Endothelial cell of umbilical vein (primary cell): Measurements from ENCODE around the gene CALML5. TPM values are rescaled to one million over a fixed set of nuclear protein-coding genes. Genes with fewer than 3 reads are reported as not detected.

ENCODE experiments used
- BruUV-seq: library from RNA; stranded (reverse); fragments of 400-500 nt; replicated peaks from 2 replicates; lab custom pipeline; 2021; lab: Mats Ljungman, UMichigan
- CTCF ChIA-PET: fragments of 300-600, 350-600 bp; sonication (Branson Sonifier 250); formaldehyde crosslinking; loops from one replicate; lab custom pipeline; 2021; ENCODE audit warnings: antibody characterized with exemption, inconsistent platforms; lab: Charles Lee
- POLR2A ChIA-PET: fragments of 300-600, 350-600 bp; sonication (Branson Sonifier 250); formaldehyde crosslinking; loops from one replicate; lab custom pipeline; 2021; ENCODE audit warnings: antibody characterized with exemption, inconsistent platforms; lab: Charles Lee
- DNase-seq: peaks from one replicate; pipeline ENCODE4 v3.0.0-alpha.2; 2011; ENCODE audit warnings: low read depth, low spot score
- FAIRE-seq: peaks from 2 replicates; lab custom pipeline; 2011; peaks lifted over from hg19 to GRCh38; lab: Jason Lieb, UNC
- H2AFZ ChIP-seq: 2 replicates; pipeline ENCODE4 v1.6.0; 2012; ENCODE audit warnings: low read depth, low read length, control low read depth, inconsistent platforms
- H3K27ac ChIP-seq: 2 replicates; pipeline ENCODE4 v1.5.1; 2011; ENCODE audit warnings: low read depth, mild to moderate bottlenecking, control low read depth, low read length, moderate library complexity; ENCODE audit not compliant: insufficient read depth
- H3K27me3 ChIP-seq, 2 experiments: 2 replicates each; pipeline versions ENCODE4 v1.6.0 to v1.6.1; 2011; ENCODE audit warnings: low read length in 2 of 2, mixed read lengths in 1 of 2; ENCODE audit not compliant: control insufficient read depth in 2 of 2, insufficient read depth in 2 of 2
- H3K36me3 ChIP-seq, 2 experiments: 2 replicates in 1 of 2; 3 replicates in 1 of 2; pipeline ENCODE4 v1.5.1; 2011; ENCODE audit warnings: low read length in 2 of 2, mild to moderate bottlenecking in 1 of 2, moderate library complexity in 1 of 2; ENCODE audit not compliant: control insufficient read depth in 2 of 2, insufficient read depth in 2 of 2; ENCODE audit errors: extremely low read depth in 1 of 2
- H3K4me1 ChIP-seq: 3 replicates; pipeline ENCODE4 v1.5.1; 2011; ENCODE audit warnings: mild to moderate bottlenecking, low read length; ENCODE audit not compliant: control insufficient read depth, insufficient read depth; ENCODE audit errors: extremely low read depth
- H3K4me2 ChIP-seq: 2 replicates; pipeline ENCODE4 v1.6.1; 2011; ENCODE audit warnings: low read length, control low read depth, mixed read lengths; ENCODE audit not compliant: insufficient read depth
- H3K4me3 ChIP-seq, 3 experiments: fragments of 200-600 bp in 1 of 3; sonication (generic), shearing (Covaris generic) in 1 of 3; replicated peaks in 1 of 3; 2 replicates each; pipeline ENCODE4 v1.5.1; 2011 to 2016; ENCODE audit warnings: control low read depth in 3 of 3, low read length in 3 of 3, mild to moderate bottlenecking in 2 of 3, inconsistent platforms in 1 of 3, low read depth in 1 of 3, moderate library complexity in 1 of 3; ENCODE audit not compliant: insufficient read depth in 1 of 3
- H3K79me2 ChIP-seq: 2 replicates; pipeline ENCODE4 v1.6.0; 2012; ENCODE audit warnings: low read length, inconsistent platforms; ENCODE audit not compliant: control insufficient read depth, insufficient read depth
- H3K9ac ChIP-seq: replicated peaks from 2 replicates; pipeline ENCODE3; 2011; ENCODE audit warnings: low read length, control low read depth; ENCODE audit not compliant: insufficient read depth; ENCODE audit errors: extremely low read depth
- H3K9me1 ChIP-seq: replicated peaks from 3 replicates; pipeline ENCODE4 v1.6.0; 2011; ENCODE audit warnings: mild to moderate bottlenecking, low read length; ENCODE audit not compliant: control insufficient read depth, insufficient read depth; ENCODE audit errors: extremely low read depth
- H3K9me3 ChIP-seq: replicated peaks from 2 replicates; pipeline ENCODE4 v1.5.1; 2012; ENCODE audit warnings: low read length, inconsistent platforms; ENCODE audit not compliant: control insufficient read depth, insufficient read depth
- H4K20me1 ChIP-seq: replicated peaks from 2 replicates; pipeline ENCODE3; 2011; ENCODE audit warnings: mild to moderate bottlenecking, low read length; ENCODE audit not compliant: control insufficient read depth, insufficient read depth; ENCODE audit errors: extremely low read depth
- EZH2 ChIP-seq: IDR thresholded peaks from 2 replicates; pipeline ENCODE4 v1.6.1; 2012; ENCODE audit warnings: borderline replicate concordance, low read depth, mild to moderate bottlenecking, moderate library complexity, low read length, inconsistent platforms; ENCODE audit not compliant: severe bottlenecking
- FOS ChIP-seq: IDR thresholded peaks from 2 replicates; pipeline ENCODE4 v1.6.1; 2011; ENCODE audit warnings: mild to moderate bottlenecking, low read length, moderate library complexity, borderline replicate concordance; ENCODE audit not compliant: insufficient read depth
- GATA2 ChIP-seq: IDR thresholded peaks from 2 replicates; pipeline ENCODE4 v1.7.0; 2011; ENCODE audit warnings: low read depth, mild to moderate bottlenecking, moderate library complexity, mixed read lengths, low read length; ENCODE audit not compliant: insufficient read length, insufficient read depth
- JUN ChIP-seq: IDR thresholded peaks from 2 replicates; pipeline ENCODE4 v1.6.1; 2011; ENCODE audit warnings: borderline replicate concordance, low read depth; ENCODE audit not compliant: insufficient read length, insufficient read depth
- MAX ChIP-seq: IDR thresholded peaks from 2 replicates; pipeline ENCODE4 v1.6.1; 2011; ENCODE audit not compliant: insufficient read depth, insufficient read length
- MYC ChIP-seq: IDR thresholded peaks from one replicate; pipeline ENCODE4 v1.6.1; 2011; ENCODE audit warnings: mild to moderate bottlenecking, low read depth, low read length
- POLR2A ChIP-seq: IDR thresholded peaks from 2 replicates; pipeline ENCODE4 v1.6.1; 2012; ENCODE audit warnings: low read depth, mild to moderate bottlenecking, control low read depth, low read length
- POLR2AphosphoS5 ChIP-seq: IDR thresholded peaks from 2 replicates; pipeline ENCODE4 v1.6.1; 2012; ENCODE audit warnings: low read depth, mild to moderate bottlenecking, control low read depth, low read length, moderate library complexity; ENCODE audit not compliant: insufficient read depth
- dilution Hi-C: fragments of 300-500 bp; cut with MboI; formaldehyde crosslinking; loops from one replicate; pipeline ENCODE4 v1.15.0; 2019; ENCODE audit warnings: low sequenced_read_pairs; ENCODE audit not compliant: extremely low pct_ligation_motif_present
- intact Hi-C: fragments of 100-400 bp; cut with micrococcal nuclease; formaldehyde crosslinking; loops from one replicate; pipeline ENCODE4 v1.10.0; 2022
- polyA plus RNA-seq, 4 experiments: library from polyadenylated mRNA; depleted of rRNA in 3 of 4; stranded (reverse) in 3 of 4; unstranded in 1 of 4; fragments of >200 nt; gene quantifications; 2 replicates each; pipeline versions ENCODE4 v1.2.1 to v1.2.3, GENCODE V29; 2011 to 2012; ENCODE audit warnings: missing spikeins in 1 of 4
- total RNA-seq: library from RNA; stranded (reverse); gene quantifications from 2 replicates; pipeline ENCODE4 v1.2.3, GENCODE V29; 2021
- TF ChIP-seq, protein P1 (sequence below), 2 donors: IDR thresholded peaks; 1 replicate in 1 of 2; 2 replicates in 1 of 2; pipeline ENCODE4 v1.5.1; 2011; ENCODE audit warnings: low read length in 2 of 2, mild to moderate bottlenecking in 2 of 2, moderate library complexity in 2 of 2, control low read depth in 1 of 2, inconsistent platforms in 1 of 2, low read depth in 1 of 2; ENCODE audit not compliant: insufficient read depth in 1 of 2; ENCODE audit errors: extremely low read depth in 1 of 2

CALML5 gene
- total and polyA plus RNA-seq, 2 donors (not counting 3 experiments of a cell fraction or from before 2014, with no cell fraction given): not detected

- BruUV-seq: no TSS peak
- FAIRE-seq (no peak), DNase-seq (no peak)
- no peak overlapping the region for H3K4me3 ChIP-seq
- H3K27me3 ChIP-seq: no peaks in the 10 kb centered on the region
- H3K4me1 ChIP-seq: no peaks in the 10 kb centered on the region
- dilution Hi-C loops (no loop called here), intact Hi-C loops (no loop called here)
- no peaks in the 10 kb centered on the region for H3K36me3 ChIP-seq
- H3K9me3 ChIP-seq: no peaks in the 10 kb centered on the region
- H3K9ac ChIP-seq: no peak overlapping the region
- no peak for TF ChIP-seq MYC
- TF ChIP-seq POLR2A: no peak
- TF ChIP-seq MAX: no peak
- TF ChIP-seq GATA2: no peak
- no peak for TF ChIP-seq FOS
- TF ChIP-seq POLR2AphosphoS5: no peak
- no peak for TF ChIP-seq EZH2
- TF ChIP-seq, protein P1, sequence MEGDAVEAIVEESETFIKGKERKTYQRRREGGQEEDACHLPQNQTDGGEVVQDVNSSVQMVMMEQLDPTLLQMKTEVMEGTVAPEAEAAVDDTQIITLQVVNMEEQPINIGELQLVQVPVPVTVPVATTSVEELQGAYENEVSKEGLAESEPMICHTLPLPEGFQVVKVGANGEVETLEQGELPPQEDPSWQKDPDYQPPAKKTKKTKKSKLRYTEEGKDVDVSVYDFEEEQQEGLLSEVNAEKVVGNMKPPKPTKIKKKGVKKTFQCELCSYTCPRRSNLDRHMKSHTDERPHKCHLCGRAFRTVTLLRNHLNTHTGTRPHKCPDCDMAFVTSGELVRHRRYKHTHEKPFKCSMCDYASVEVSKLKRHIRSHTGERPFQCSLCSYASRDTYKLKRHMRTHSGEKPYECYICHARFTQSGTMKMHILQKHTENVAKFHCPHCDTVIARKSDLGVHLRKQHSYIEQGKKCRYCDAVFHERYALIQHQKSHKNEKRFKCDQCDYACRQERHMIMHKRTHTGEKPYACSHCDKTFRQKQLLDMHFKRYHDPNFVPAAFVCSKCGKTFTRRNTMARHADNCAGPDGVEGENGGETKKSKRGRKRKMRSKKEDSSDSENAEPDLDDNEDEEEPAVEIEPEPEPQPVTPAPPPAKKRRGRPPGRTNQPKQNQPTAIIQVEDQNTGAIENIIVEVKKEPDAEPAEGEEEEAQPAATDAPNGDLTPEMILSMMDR (IDR thresholded peaks at IDR 0.05; ENCODE audit: extremely low read depth in 1 of 2, insufficient read depth in 1 of 2, low read depth in 1 of 2, low read length in 2 of 2): no peak
- no peak for TF ChIP-seq JUN
- no peak overlapping the region for H3K27ac ChIP-seq
- no peaks in the 10 kb centered on the region for H3K9me1 ChIP-seq
- no peaks in the 10 kb centered on the region for H4K20me1 ChIP-seq
- no peaks in the 10 kb centered on the region for H3K79me2 ChIP-seq
- no peak overlapping the region for H3K4me2 ChIP-seq
- ChIA-PET CTCF (no interaction called here), POLR2A (no interaction called here)
- no peak overlapping the region for H2AFZ ChIP-seq
Observed at GRCh38 chr10:5485948-5486852, 13.2 kb downstream of the CALML5 start.
